ENCODE data around the gene IVL. TPM values are rescaled to one million over a fixed set of nuclear protein-coding genes. Genes with fewer than 3 reads are reported as not detected.

Gene IVL
- total RNA-seq, 3 donors from 2014 or later = not detected

GRCh38 chr1:152933196-152933595, 24.9 kb downstream of the IVL start:
- Histone ChIP-seq H3K36me3 (ENCODE audit: low read depth) (no peaks in the 10 kb centered on the region), H3K4me3 (no peak overlapping the region), H3K9me3 (no peaks in the 10 kb centered on the region), H3K4me1 (ENCODE audit: low read depth) (no peaks in the 10 kb centered on the region)
- intact Hi-C loops (cut with DNase I, micrococcal nuclease) = no loop called here
- TF ChIP-seq CTCF (IDR thresholded peaks at IDR 0.05) = no peak
- ATAC-seq (no peak), DNase-seq (no peak)

- Histone ChIP-seq H3K36me3 (ENCODE audit: low read depth) (no peaks in the 10 kb centered on the region), H3K4me3 (no peak overlapping the region), H3K9me3 (no peaks in the 10 kb centered on the region), H3K4me1 (ENCODE audit: low read depth) (no peaks in the 10 kb centered on the region)
- ATAC-seq (no peak), DNase-seq (no peak)
- no peak for TF ChIP-seq CTCF (IDR thresholded peaks at IDR 0.05)
- intact Hi-C loops (cut with DNase I, micrococcal nuclease) = no loop called here
Measured at GRCh38 chr1:152940614-152941013, 32.3 kb downstream of the IVL start.

DNA sequence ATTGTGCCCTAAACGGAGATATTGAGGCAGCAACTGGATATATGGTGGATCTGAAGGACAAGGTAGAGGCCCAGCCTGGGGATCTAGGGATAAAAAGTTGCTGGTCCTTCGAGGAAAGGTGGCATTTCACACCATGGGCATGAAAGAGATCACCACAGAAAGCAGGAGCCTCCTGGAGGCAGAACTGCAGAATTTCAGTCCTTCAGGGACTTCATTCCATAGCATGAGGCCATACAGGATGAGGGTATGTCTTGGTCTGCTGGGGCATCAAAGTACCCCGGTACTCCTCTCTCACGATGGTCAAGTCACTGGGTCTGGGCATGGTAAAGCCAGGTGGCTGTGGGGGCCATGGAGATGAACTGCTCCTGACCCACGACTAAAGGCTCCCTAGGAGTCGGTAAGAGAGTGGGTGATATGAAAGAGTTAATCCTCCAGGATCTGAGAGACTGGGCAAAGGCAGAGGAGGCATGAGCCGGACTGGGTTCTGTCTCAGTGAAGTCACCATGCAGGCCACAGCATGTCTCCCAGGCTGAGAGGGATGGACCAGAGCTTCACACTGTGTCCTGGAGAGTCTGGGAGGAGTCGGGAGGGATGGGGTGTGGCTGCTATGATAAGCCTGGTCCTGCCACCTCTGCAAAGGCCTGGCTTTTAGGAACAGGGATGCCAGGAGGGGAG, 32.8 kb downstream of the IVL start:
- intact Hi-C loops (cut with DNase I, micrococcal nuclease) = no loop called here
- TF ChIP-seq CTCF (IDR thresholded peaks at IDR 0.05) = no peak
- DNase-seq (no peak), ATAC-seq (no peak)
- H3K4me1 ChIP-seq (ENCODE audit: low read depth) = no peaks in the 10 kb centered on the region
- H3K4me3 ChIP-seq = no peak overlapping the region
- H3K36me3 ChIP-seq (ENCODE audit: low read depth) = no peaks in the 10 kb centered on the region
- H3K9me3 ChIP-seq = no peaks in the 10 kb centered on the region

DNA sequence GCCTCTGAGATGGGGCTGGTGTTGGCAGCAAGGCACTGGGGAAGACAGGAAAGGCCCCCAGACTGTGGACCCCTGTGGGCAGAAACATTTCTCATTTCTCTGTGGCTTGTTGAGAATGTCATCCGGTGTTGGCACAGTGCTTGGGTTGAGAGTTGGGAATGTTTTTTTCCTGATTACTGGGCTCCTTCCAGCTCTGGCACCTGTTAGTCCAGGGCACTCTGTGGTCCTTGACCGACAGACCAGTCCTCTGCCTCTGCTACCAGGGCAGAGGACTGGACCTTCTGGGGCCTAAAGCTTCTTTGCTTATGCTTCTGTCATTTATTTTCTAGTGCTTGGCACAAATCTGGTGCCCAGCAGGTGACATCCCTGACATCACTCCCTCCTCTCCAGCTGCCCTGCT, 33.8 kb downstream of the IVL start:
- intact Hi-C loops (cut with DNase I, micrococcal nuclease) = no loop called here
- no peak for TF ChIP-seq CTCF (IDR thresholded peaks at IDR 0.05)
- Histone ChIP-seq H3K4me1 (ENCODE audit: low read depth) (no peaks in the 10 kb centered on the region), H3K9me3 (no peaks in the 10 kb centered on the region), H3K4me3 (no peak overlapping the region), H3K36me3 (ENCODE audit: low read depth) (no peaks in the 10 kb centered on the region)
- ATAC-seq (no peak), DNase-seq (no peak)

DNA sequence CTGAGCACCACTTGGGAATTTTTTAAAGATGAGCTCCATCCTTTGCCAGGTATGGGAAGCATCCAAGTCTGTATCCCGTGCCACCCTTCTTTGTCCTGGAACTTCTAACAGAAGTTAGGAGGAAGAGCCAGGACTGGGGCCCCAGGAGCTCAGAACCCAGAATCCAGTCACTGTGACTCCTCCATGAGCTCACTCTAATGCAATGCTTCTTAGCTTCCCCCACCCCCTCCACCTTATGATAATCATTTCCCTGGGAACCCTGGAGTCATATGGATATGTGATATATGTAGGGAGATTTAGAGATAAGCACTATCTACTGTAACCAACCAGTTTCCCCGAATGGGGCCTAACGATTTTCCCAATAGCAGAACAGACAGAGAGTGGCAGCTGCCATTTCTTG, 37.9 kb downstream of the IVL start:
- Histone ChIP-seq H3K4me3 (no peak overlapping the region), H3K9me3 (no peaks in the 10 kb centered on the region), H3K4me1 (ENCODE audit: low read depth) (no peaks in the 10 kb centered on the region), H3K36me3 (ENCODE audit: low read depth) (no peaks in the 10 kb centered on the region)
- TF ChIP-seq CTCF (IDR thresholded peaks at IDR 0.05) = no peak
- DNase-seq (no peak), ATAC-seq (no peak)
- intact Hi-C loops (cut with DNase I, micrococcal nuclease) = no loop called here
